GM12874 (cell line): ENCODE results near the gene PHF13.
A peak's percentile ranks its signal among the peaks of the same experiment; 100 is the strongest.

Source experiments
- CTCF ChIP-seq: IDR thresholded peaks from 2 replicates; pipeline ENCODE4 v1.5.1; 2011; ENCODE audit warnings: low read depth, mild to moderate bottlenecking, control low read depth, low read length, moderate library complexity; ENCODE audit not compliant: insufficient read depth

PHF13 gene

GRCh38 chr1:6632588-6633514 is 19.3 kb downstream of the PHF13 start:
- no peak for TF ChIP-seq CTCF

GRCh38 chr1:6634371-6635052 is 21.0 kb downstream of the PHF13 start:
- TF ChIP-seq CTCF, result peak; percentile 58

GRCh38 chr1:6635161-6635909 is 21.8 kb downstream of the PHF13 start:
- no peak for TF ChIP-seq CTCF

- TF ChIP-seq CTCF, result no peak
Measured at GRCh38 chr1:6635910-6636760, 22.6 kb downstream of the PHF13 start.

- TF ChIP-seq CTCF, result no peak
Measured at GRCh38 chr1:6637770-6638169, 24.2 kb downstream of the PHF13 start.

- no peak for TF ChIP-seq CTCF
Measured at GRCh38 chr1:6638226-6638625, 24.7 kb downstream of the PHF13 start.
